HUDEP-2 (cell line): ENCODE results near the gene SLC5A2.
"Not testable (repeated sequence)": the region's sequence is repeated elsewhere in the genome, so short reads cannot be mapped to it uniquely, and the experiment has no call there.

Source experiments
- DNase-seq, 76 experiments: peaks; one replicate each; lab custom pipeline; 2025; ENCODE audit not compliant: unreplicated experiment in 76 of 76; lab: John Stamatoyannopoulos, UW

SLC5A2 gene

GRCh38 chr16:31474773-31475738, 7.9 kb upstream of the SLC5A2 start:
- DNase-seq, result no peak

- DNase-seq, result peak in 41 of 76 experiments; percentile 6 to 62 (median 42)
Observed at GRCh38 chr16:31475946-31476302, 7.0 kb upstream of the SLC5A2 start.

- DNase-seq, result peak in 69 of 76 experiments; percentile 38 to 98 (median 84)
Observed at GRCh38 chr16:31476303-31477219, 6.4 kb upstream of the SLC5A2 start.

GRCh38 chr16:31477220-31478216, 5.4 kb upstream of the SLC5A2 start:
- peak in 54 of 76 experiments; percentile 13 to 72 (median 46) for DNase-seq

GRCh38 chr16:31478956-31479355, 4.0 kb upstream of the SLC5A2 start:
- DNase-seq, result no peak

GRCh38 chr16:31479751-31480150, 3.2 kb upstream of the SLC5A2 start:
- no peak for DNase-seq

- DNase-seq, result peak in 58 of 76 experiments; percentile 6 to 68 (median 38)
Observed at GRCh38 chr16:31480851-31481536, 1.9 kb upstream of the SLC5A2 start.

- not testable (repeated sequence) for DNase-seq
Observed at GRCh38 chr16:31484048-31484447, 1.1 kb downstream of the SLC5A2 start.

GRCh38 chr16:31484491-31485171, 1.7 kb downstream of the SLC5A2 start:
- no peak for DNase-seq

- DNase-seq, result no peak
Observed at GRCh38 chr16:31485571-31485970, 2.6 kb downstream of the SLC5A2 start.

DNA sequence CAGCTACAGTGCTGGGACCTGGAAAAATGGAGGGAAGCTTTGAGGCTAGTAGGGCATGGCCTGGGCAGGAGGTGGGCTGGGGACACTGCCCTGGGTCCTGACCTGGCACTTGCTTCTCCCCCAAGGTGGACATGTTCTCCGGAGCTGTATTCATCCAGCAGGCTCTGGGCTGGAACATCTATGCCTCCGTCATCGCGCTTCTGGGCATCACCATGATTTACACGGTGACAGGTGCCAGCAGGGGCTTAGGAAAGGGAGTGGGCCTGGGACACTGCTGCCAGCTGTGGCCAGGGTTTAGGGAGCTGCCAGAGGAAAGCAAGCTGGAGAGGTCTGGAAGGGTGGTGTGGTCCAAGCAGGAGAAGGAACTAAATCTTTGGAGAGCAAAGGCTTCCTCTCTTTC, 3.1 kb downstream of the SLC5A2 start:
- no peak for DNase-seq

- DNase-seq, result no peak
Observed at GRCh38 chr16:31487071-31487719, 4.3 kb downstream of the SLC5A2 start.

DNA sequence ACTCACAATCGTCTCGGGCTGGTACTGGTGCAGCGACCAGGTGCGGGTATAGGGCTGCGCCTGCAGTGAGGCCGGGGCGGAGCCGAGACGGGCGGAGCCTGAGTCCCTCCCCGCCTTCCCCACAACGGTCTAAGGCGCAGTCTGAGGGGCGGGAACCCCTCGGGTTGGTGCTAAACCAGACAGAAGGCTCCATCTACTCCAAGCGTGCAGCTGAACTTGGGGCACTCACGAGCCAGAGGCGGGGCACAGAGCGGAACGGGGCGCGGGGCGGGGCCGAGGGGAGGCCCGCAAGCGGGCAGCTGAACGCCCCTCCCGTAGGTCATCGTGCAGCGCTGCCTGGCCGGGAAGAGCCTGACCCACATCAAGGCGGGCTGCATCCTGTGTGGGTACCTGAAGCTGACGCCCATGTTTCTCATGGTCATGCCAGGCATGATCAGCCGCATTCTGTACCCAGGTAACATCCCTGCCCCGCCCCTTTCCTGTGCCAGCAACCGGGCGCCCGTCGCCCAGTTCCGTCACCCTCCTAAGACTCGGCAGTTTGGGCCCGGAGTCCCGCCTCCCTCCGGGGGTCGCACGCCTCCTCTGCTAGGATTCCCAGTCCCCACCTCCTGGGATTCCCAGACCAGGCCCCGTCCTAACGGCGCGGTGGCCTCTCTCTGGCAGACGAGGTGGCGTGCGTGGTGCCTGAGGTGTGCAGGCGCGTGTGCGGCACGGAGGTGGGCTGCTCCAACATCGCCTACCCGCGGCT, 5.0 kb downstream of the SLC5A2 start:
- peak in 51 of 76 experiments; percentile 3 to 66 (median 43) for DNase-seq

DNA sequence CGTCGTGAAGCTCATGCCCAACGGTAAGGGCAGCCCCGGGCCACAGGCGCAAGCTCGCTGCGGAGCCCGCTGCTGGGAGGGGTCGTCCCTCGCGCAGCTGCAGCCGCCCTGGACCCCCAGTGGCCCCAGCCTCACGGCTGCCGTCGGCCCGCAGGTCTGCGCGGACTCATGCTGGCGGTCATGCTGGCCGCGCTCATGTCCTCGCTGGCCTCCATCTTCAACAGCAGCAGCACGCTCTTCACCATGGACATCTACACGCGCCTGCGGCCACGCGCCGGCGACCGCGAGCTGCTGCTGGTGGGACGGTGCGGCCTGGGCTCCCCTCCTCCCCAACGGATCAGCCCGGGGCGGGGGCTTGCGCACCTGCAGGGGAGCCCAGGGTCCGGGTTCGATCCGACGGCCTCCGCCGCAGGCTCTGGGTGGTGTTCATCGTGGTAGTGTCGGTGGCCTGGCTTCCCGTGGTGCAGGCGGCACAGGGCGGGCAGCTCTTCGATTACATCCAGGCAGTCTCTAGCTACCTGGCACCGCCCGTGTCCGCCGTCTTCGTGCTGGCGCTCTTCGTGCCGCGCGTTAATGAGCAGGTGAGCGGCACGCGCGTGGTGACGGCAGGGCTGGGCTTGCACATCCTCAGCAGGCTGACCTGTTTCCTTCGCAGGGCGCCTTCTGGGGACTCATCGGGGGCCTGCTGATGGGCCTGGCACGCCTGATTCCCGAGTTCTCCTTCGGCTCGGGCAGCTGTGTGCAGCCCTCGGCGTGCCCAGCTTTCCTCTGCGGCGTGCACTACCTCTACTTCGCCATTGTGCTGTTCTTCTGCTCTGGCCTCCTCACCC, 5.8 kb downstream of the SLC5A2 start:
- no peak for DNase-seq

DNA sequence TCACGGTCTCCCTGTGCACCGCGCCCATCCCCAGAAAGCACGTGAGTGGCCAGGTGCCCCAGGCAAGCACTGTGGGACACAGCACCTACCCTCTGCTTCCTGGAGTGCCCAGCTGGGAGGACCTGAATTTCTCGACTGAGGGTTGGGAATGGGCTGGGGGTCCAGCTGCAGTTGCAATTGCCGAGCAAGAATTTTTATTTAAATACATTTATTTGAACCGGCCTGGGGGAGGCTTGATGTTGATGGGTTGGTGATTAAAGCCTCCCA, 6.3 kb downstream of the SLC5A2 start:
- DNase-seq, result no peak

DNA sequence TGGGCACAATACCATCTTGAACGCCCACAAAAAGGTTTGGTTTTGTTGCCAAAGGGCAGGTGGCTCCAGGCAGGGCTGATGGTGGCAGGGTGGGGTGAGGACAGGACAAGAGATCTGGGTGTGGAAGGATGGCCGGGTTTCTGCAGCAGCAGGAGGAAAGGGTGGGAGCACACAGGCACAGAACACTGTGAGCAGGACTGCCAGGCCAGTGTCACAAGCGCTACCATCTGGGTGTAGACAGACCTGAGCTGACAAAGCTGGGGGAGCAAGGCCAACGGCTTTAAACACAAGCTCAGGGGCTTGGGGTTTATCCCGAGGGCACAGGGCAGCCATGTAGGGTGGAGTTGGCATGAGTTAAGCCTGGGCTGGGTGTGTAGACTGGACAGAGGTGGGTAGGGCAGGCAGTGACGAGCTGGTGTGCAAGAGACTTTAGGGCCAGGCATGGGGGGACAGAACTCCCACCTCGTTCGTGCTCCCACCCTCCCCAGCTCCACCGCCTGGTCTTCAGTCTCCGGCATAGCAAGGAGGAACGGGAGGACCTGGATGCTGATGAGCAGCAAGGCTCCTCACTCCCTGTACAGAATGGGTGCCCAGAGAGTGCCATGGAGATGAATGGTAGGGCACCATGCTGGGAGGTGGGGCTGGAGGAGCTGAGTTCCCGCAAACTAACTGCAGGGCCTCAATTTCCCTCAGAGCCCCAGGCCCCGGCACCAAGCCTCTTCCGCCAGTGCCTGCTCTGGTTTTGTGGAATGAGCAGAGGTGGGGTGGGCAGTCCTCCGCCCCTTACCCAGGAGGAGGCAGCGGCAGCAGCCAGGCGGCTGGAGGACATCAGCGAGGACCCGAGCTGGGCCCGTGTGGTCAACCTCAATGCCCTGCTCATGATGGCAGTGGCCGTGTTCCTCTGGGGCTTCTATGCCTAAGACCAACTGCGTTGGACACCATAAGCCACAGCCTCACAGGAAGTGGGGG, 7.0 kb downstream of the SLC5A2 start:
- peak in 2 of 76 experiments; percentile 8 to 9 for DNase-seq
